H9 (cell line): ENCODE data around the gene TUBB6. TPM values are rescaled to one million over a fixed set of nuclear protein-coding genes. Genes with fewer than 3 reads are reported as not detected.

Source experiments
- DNase-seq: peaks from one replicate; pipeline ENCODE4 v3.0.0-alpha.2; 2017
- H2AFZ ChIP-seq: one replicate; pipeline ENCODE4 v1.6.1; 2013; ENCODE audit warnings: mild to moderate bottlenecking, low read length, control low read depth, moderate library complexity
- H2AK5ac ChIP-seq: 2 replicates; pipeline ENCODE4 v1.6.1; 2013; ENCODE audit warnings: low read length, control low read depth, mixed read lengths; ENCODE audit not compliant: insufficient read length
- H2BK120ac ChIP-seq: one replicate; pipeline ENCODE4 v1.6.1; 2013; ENCODE audit warnings: low read depth, mild to moderate bottlenecking, low read length, control low read depth, inconsistent platforms; ENCODE audit not compliant: poor library complexity, severe bottlenecking
- H2BK12ac ChIP-seq: 2 replicates; pipeline ENCODE4 v1.6.1; 2013; ENCODE audit warnings: low read length, control low read depth, mixed read lengths, low read depth; ENCODE audit not compliant: insufficient read length
- H2BK15ac ChIP-seq: 2 replicates; pipeline ENCODE4 v1.6.1; 2013; ENCODE audit warnings: low read depth, low read length, control low read depth
- H2BK20ac ChIP-seq: one replicate; pipeline ENCODE4 v1.6.1; 2013; ENCODE audit warnings: low read depth, mild to moderate bottlenecking, low read length, control low read depth, inconsistent platforms; ENCODE audit not compliant: poor library complexity, severe bottlenecking
- H2BK5ac ChIP-seq: 2 replicates; pipeline ENCODE4 v1.6.1; 2013; ENCODE audit warnings: low read length, control low read depth, mixed read lengths; ENCODE audit not compliant: insufficient read length
- H3K14ac ChIP-seq: 2 replicates; pipeline ENCODE4 v1.6.1; 2013; ENCODE audit warnings: low read length, control low read depth; ENCODE audit not compliant: insufficient read depth
- H3K18ac ChIP-seq: 2 replicates; pipeline ENCODE4 v1.6.1; 2013; ENCODE audit warnings: low read depth, mild to moderate bottlenecking, mixed read lengths, low read length, control low read depth; ENCODE audit not compliant: insufficient read length
- H3K23ac ChIP-seq: 2 replicates; pipeline ENCODE4 v1.6.1; 2013; ENCODE audit warnings: low read length, control low read depth, mixed read lengths, low read depth; ENCODE audit not compliant: insufficient read length
- H3K23me2 ChIP-seq: 2 replicates; pipeline ENCODE4 v1.6.1; 2013; ENCODE audit warnings: low read depth, mild to moderate bottlenecking, mixed read lengths, low read length, control low read depth; ENCODE audit not compliant: insufficient read length, poor library complexity, severe bottlenecking
- H3K27ac ChIP-seq: 2 replicates; pipeline ENCODE4 v1.5.1; 2013; ENCODE audit warnings: low read length, control low read depth, mixed read lengths, low read depth; ENCODE audit not compliant: insufficient read length
- H3K27me3 ChIP-seq: 2 replicates; pipeline ENCODE4 v1.6.1; 2013; ENCODE audit warnings: low read length, control low read depth, inconsistent platforms; ENCODE audit not compliant: insufficient read depth
- H3K4ac ChIP-seq: 2 replicates; pipeline ENCODE4 v1.6.1; 2013; ENCODE audit warnings: low read depth, mild to moderate bottlenecking, control low read depth, inconsistent platforms, low read length, moderate library complexity
- H3K4me1 ChIP-seq: 2 replicates; pipeline ENCODE4 v1.6.1; 2013; ENCODE audit warnings: low read length, control low read depth, inconsistent platforms; ENCODE audit not compliant: insufficient read depth
- H3K4me2 ChIP-seq: 2 replicates; pipeline ENCODE4 v1.6.1; 2013; ENCODE audit warnings: low read length, control low read depth, mixed read lengths; ENCODE audit not compliant: insufficient read length, insufficient read depth
- H3K56ac ChIP-seq: 2 replicates; pipeline ENCODE4 v1.6.1; 2013; ENCODE audit warnings: low read depth, mild to moderate bottlenecking, mixed read lengths, low read length, control low read depth; ENCODE audit not compliant: insufficient read length
- H3K79me1 ChIP-seq: 2 replicates; pipeline ENCODE4 v1.6.1; 2013; ENCODE audit warnings: low read depth, mild to moderate bottlenecking, moderate library complexity, low read length, control low read depth, inconsistent platforms; ENCODE audit not compliant: insufficient read depth, poor library complexity, severe bottlenecking
- H3K79me2 ChIP-seq: 2 replicates; pipeline ENCODE4 v1.6.1; 2013; ENCODE audit warnings: low read length, control low read depth, inconsistent platforms; ENCODE audit not compliant: insufficient read depth
- H3K9ac ChIP-seq: 2 replicates; pipeline ENCODE4 v1.6.1; 2013; ENCODE audit warnings: low read length, control low read depth, mixed read lengths; ENCODE audit not compliant: insufficient read length; ENCODE audit errors: extremely low read depth
- H3K9me3 ChIP-seq: one replicate; pipeline ENCODE4 v1.6.1; 2013; ENCODE audit warnings: low read depth, low read length, inconsistent platforms; ENCODE audit not compliant: control insufficient read depth
- H3T11ph ChIP-seq: one replicate; pipeline ENCODE4 v1.6.1; 2013; ENCODE audit warnings: mild to moderate bottlenecking, low read length, control low read depth, inconsistent platforms
- H4K20me1 ChIP-seq: one replicate; pipeline ENCODE4 v1.6.1; 2013; ENCODE audit not compliant: control insufficient read depth, insufficient read length, insufficient read depth
- H4K5ac ChIP-seq: 2 replicates; pipeline ENCODE4 v1.6.1; 2013; ENCODE audit warnings: low read depth, mild to moderate bottlenecking, mixed read lengths, low read length, control low read depth; ENCODE audit not compliant: insufficient read length
- H4K8ac ChIP-seq: replicated peaks from 2 replicates; pipeline ENCODE4 v1.6.1; 2013; ENCODE audit warnings: low read length, control low read depth, mixed read lengths, low read depth; ENCODE audit not compliant: insufficient read length
- H4K91ac ChIP-seq: 2 replicates; pipeline ENCODE4 v1.6.1; 2013; ENCODE audit warnings: low read depth, mild to moderate bottlenecking, moderate library complexity, mixed read lengths, low read length, control low read depth; ENCODE audit not compliant: insufficient read length
- H3K27ac Mint-ChIP-seq, 3 experiments: 2 replicates in 2 of 3; 3 replicates in 1 of 3; pipeline ENCODE4 v1.8.0; 2020 to 2021; ENCODE audit warnings: mixed read lengths in 3 of 3, mild to moderate bottlenecking in 1 of 3, moderate library complexity in 1 of 3
- H3K27me3 Mint-ChIP-seq: 2 replicates; pipeline ENCODE4 v1.8.0; 2021; ENCODE audit warnings: low read depth, mild to moderate bottlenecking, moderate library complexity, mixed read lengths
- H3K36me3 Mint-ChIP-seq, 3 experiments: 2 replicates in 2 of 3; 3 replicates in 1 of 3; pipeline ENCODE4 v1.8.0; 2020 to 2021; ENCODE audit warnings: low read depth in 3 of 3, mixed read lengths in 3 of 3; ENCODE audit not compliant: insufficient read depth in 1 of 3
- H3K4me1 Mint-ChIP-seq, 2 experiments: 2 replicates each; pipeline ENCODE4 v1.8.0; 2020; ENCODE audit warnings: mixed read lengths in 2 of 2
- H3K4me3 Mint-ChIP-seq, 2 experiments: 2 replicates in 1 of 2; 3 replicates in 1 of 2; pipeline ENCODE4 v1.8.0; 2020 to 2021; ENCODE audit warnings: mild to moderate bottlenecking in 2 of 2, mixed read lengths in 2 of 2, moderate library complexity in 1 of 2
- H3K9me3 Mint-ChIP-seq, 2 experiments: 2 replicates in 1 of 2; 3 replicates in 1 of 2; pipeline ENCODE4 v1.8.0; 2020; ENCODE audit warnings: mild to moderate bottlenecking in 2 of 2, mixed read lengths in 2 of 2, moderate library complexity in 1 of 2
- WGBS: extraction: QIAGEN DNeasy Blood & Tissue Kit; methylation state at CpG from one replicate; pipeline ENCODE4 v1.1.7; 2013; ENCODE audit warnings: missing lambda C conversion rate, low lambda C conversion rate, mixed read lengths; ENCODE audit not compliant: insufficient read length; ENCODE audit errors: extremely low coverage; 5-methylcytosine and 5-hydroxymethylcytosine counted together
- total RNA-seq: library from RNA; stranded (reverse); gene quantifications from 2 replicates; pipeline ENCODE4 v1.2.1, GENCODE V29; 2021
- TF ChIP-seq, protein P1 (sequence below): fragments of 200-600 bp; sonication (generic); conservative IDR thresholded peaks from 3 replicates; pipeline ENCODE4 v1.8.0; 2021; ENCODE audit warnings: antibody characterized with exemption, mild to moderate bottlenecking

The TUBB6 gene
- total RNA-seq, 1 experiment from 2014 or later: 134 TPM

DNA sequence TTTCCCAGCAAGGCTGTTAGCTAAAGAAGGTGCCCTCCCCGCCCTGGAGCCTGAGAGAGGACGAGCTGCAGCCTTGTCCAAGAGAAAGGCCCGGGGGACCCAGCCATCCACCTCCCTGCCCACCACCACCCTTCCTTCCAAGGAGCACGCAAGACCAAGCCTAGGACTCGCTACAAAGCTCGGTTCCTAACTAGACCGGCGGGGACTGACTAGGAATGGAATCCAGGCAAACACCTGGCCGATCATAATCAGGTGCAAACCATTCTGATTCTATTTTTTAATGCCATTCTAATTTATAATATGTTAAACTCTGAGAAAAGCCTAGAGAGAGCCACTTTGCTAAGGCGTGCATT, 19.7 kb upstream of the TUBB6 start:
- Histone ChIP-seq H2AFZ (no peak overlapping the region), H3K56ac (no peak overlapping the region), H2AK5ac (no peak overlapping the region), H2BK15ac (no peak overlapping the region), H3K79me2 (no peaks in the 10 kb centered on the region), H3K79me1 (no peaks in the 10 kb centered on the region), H4K91ac (no peak overlapping the region), H3T11ph (no peak overlapping the region), H3K23me2 (peaks cover 14% of the 10 kb centered on the region), H3K27ac (no peak overlapping the region), H3K4me1 (no peaks in the 10 kb centered on the region), H2BK12ac (no peak overlapping the region), H4K20me1 (no peaks in the 10 kb centered on the region), H3K9ac (no peak overlapping the region), H4K5ac (no peak overlapping the region), H3K9me3 (no peaks in the 10 kb centered on the region), H3K27me3 (no peaks in the 10 kb centered on the region; the same call in 1 of the 2 replicates), H3K4ac (no peak overlapping the region), H3K4me2 (peak overlapping the region; percentile 77), H3K18ac (no peak overlapping the region), H2BK120ac (no peak overlapping the region), H2BK20ac (no peak overlapping the region), H3K14ac (no peak overlapping the region), H4K8ac (no peak overlapping the region), H3K23ac (no peak overlapping the region), H2BK5ac (no peak overlapping the region)
- no CpG with 5 or more reads among the region's 10 CpGs for WGBS
- Mint-ChIP-seq H3K36me3 (no peaks in the 10 kb centered on the region), H3K27me3 (peaks cover 50% of the 10 kb centered on the region), H3K4me3 (peak overlapping the region; percentile 77 to 88), H3K27ac (peak overlapping the region in 1 of 3 experiments; percentile 75; a peak in 1 of 7 replicates), H3K4me1 (peaks cover 18 to 25% of the 10 kb centered on the region in 2 experiments), H3K9me3 (no peaks in the 10 kb centered on the region; a peak in 1 of 5 replicates)
- DNase-seq: no peak
- TF ChIP-seq, protein P1, sequence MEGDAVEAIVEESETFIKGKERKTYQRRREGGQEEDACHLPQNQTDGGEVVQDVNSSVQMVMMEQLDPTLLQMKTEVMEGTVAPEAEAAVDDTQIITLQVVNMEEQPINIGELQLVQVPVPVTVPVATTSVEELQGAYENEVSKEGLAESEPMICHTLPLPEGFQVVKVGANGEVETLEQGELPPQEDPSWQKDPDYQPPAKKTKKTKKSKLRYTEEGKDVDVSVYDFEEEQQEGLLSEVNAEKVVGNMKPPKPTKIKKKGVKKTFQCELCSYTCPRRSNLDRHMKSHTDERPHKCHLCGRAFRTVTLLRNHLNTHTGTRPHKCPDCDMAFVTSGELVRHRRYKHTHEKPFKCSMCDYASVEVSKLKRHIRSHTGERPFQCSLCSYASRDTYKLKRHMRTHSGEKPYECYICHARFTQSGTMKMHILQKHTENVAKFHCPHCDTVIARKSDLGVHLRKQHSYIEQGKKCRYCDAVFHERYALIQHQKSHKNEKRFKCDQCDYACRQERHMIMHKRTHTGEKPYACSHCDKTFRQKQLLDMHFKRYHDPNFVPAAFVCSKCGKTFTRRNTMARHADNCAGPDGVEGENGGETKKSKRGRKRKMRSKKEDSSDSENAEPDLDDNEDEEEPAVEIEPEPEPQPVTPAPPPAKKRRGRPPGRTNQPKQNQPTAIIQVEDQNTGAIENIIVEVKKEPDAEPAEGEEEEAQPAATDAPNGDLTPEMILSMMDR: no peak
